OCI-M2 (cell line): Measurements from ENCODE around the gene CHAMP1.
"Not testable (repeated sequence)": the region's sequence is repeated elsewhere in the genome, so short reads cannot be mapped to it uniquely, and the experiment has no call there.

ENCODE experiments used
- DNase-seq: peaks from one replicate; lab custom pipeline; 2025; ENCODE audit not compliant: unreplicated experiment; lab: John Stamatoyannopoulos, UW

Gene CHAMP1

GRCh38 chr13:114333881-114334280, 19.6 kb downstream of the CHAMP1 start:
- not testable (repeated sequence) for DNase-seq

GRCh38 chr13:114334305-114335053, 20.2 kb downstream of the CHAMP1 start:
- no peak for DNase-seq

GRCh38 chr13:114336457-114336856, 22.2 kb downstream of the CHAMP1 start:
- not testable (repeated sequence) for DNase-seq

GRCh38 chr13:114338959-114339358, 24.7 kb downstream of the CHAMP1 start:
- DNase-seq, result no peak

GRCh38 chr13:114339857-114340534, 25.7 kb downstream of the CHAMP1 start:
- DNase-seq, result no peak

- no peak for DNase-seq
Measured at GRCh38 chr13:114341003-114341777, 26.9 kb downstream of the CHAMP1 start.

GRCh38 chr13:114347256-114347655, 33.0 kb downstream of the CHAMP1 start:
- DNase-seq, result not testable (repeated sequence)

- not testable (repeated sequence) for DNase-seq
Measured at GRCh38 chr13:114352763-114353162, 38.5 kb downstream of the CHAMP1 start.

GRCh38 chr13:114353382-114353781, 39.1 kb downstream of the CHAMP1 start:
- DNase-seq, result not testable (repeated sequence)
